MCF 10A (cell line): ENCODE measurements around the gene MPZL1. TPM values are rescaled to one million over a fixed set of nuclear protein-coding genes. Genes with fewer than 3 reads are reported as not detected.

Source experiments
- BruUV-seq: library from RNA; stranded (reverse); fragments of 400-500 nt; replicated peaks from 2 replicates; lab custom pipeline; 2021; lab: Mats Ljungman, UMichigan
- CTCF ChIA-PET: fragments of 300-600 bp; sonication (Branson Sonifier 250); formaldehyde crosslinking; extraction: SDS; loops from one replicate; lab custom pipeline; 2021; ENCODE audit warnings: antibody characterized with exemption, inconsistent platforms; lab: Yijun Ruan, JAX
- POLR2A ChIA-PET: fragments of 300-600, 350-650 bp; sonication (Branson Sonifier 250); formaldehyde crosslinking; extraction: SDS; loops from one replicate; lab custom pipeline; 2020; ENCODE audit warnings: antibody characterized with exemption, inconsistent platforms; lab: Yijun Ruan, JAX
- DNase-seq: peaks from one replicate; pipeline ENCODE4 v3.0.0-alpha.2; 2018; ENCODE audit not compliant: unreplicated experiment
- H3K27ac Mint-ChIP-seq: one replicate; pipeline ENCODE4 v1.8.0; 2022; ENCODE audit warnings: mild to moderate bottlenecking, low read depth, mixed read lengths; ENCODE audit not compliant: unreplicated experiment
- H3K27me3 Mint-ChIP-seq: one replicate; pipeline ENCODE4 v1.8.0; 2022; ENCODE audit warnings: mixed read lengths; ENCODE audit not compliant: insufficient read depth, unreplicated experiment
- H3K36me3 Mint-ChIP-seq: one replicate; pipeline ENCODE4 v1.8.0; 2022; ENCODE audit warnings: mild to moderate bottlenecking, moderate library complexity, mixed read lengths; ENCODE audit not compliant: insufficient read depth, unreplicated experiment
- H3K4me1 Mint-ChIP-seq: one replicate; pipeline ENCODE4 v1.8.0; 2022; ENCODE audit warnings: mixed read lengths; ENCODE audit not compliant: insufficient read depth, unreplicated experiment
- H3K4me3 Mint-ChIP-seq: one replicate; pipeline ENCODE4 v1.8.0; 2022; ENCODE audit warnings: mild to moderate bottlenecking, moderate library complexity, mixed read lengths; ENCODE audit not compliant: unreplicated experiment
- H3K9me3 Mint-ChIP-seq: one replicate; pipeline ENCODE4 v1.8.0; 2022; ENCODE audit warnings: mixed read lengths; ENCODE audit not compliant: unreplicated experiment
- intact Hi-C: fragments of 100-400 bp; cut with micrococcal nuclease; formaldehyde crosslinking; loops from 2 replicates; pipeline ENCODE4 v1.14.1; 2022
- total RNA-seq: library from RNA; stranded (reverse); gene quantifications from 2 replicates; pipeline ENCODE4 v1.2.3, GENCODE V29; 2022
- TF ChIP-seq, protein P1 (sequence below): fragments of 200-600 bp; IDR thresholded peaks from one replicate; pipeline ENCODE4 v1.8.0; 2022; ENCODE audit warnings: antibody characterized with exemption, mild to moderate bottlenecking; ENCODE audit not compliant: unreplicated experiment

The MPZL1 gene
- total RNA-seq, 1 experiment from 2014 or later: 169 TPM

DNA sequence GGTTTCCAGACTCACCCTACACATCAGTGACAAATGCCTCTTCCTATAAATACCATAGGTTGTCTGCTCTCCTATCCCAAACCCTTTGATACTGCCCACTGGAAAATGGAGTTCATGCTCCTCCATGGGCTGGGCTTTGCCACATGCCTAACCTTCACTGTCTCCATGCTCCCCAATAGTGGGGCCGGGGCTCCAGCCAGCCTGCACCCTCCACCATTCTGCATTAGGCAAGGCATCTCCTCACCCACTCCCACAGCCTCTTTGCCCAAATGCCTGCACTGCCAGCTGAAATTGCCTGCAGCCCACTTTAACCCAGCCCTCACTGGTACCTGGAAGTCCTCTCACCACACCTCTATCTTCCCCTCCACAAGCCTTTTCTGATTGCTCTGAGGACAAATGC lies 18.2 kb upstream of the MPZL1 start:
- intact Hi-C loops: no loop called here
- no TSS peak for BruUV-seq
- no peak overlapping the region for H3K27ac Mint-ChIP-seq
- no peak overlapping the region for H3K4me3 Mint-ChIP-seq
- no peak for DNase-seq
- H3K27me3 Mint-ChIP-seq: peaks cover 21% of the 10 kb centered on the region
- no peaks in the 10 kb centered on the region for H3K36me3 Mint-ChIP-seq
- POLR2A ChIA-PET: interaction anchor here (2.2 kb wide), 1 partner anchor 10 kb away, joined by 12 read pairs; no protein-coding TSS in a partner anchor
- H3K9me3 Mint-ChIP-seq: no peaks in the 10 kb centered on the region
- TF ChIP-seq, protein P1, sequence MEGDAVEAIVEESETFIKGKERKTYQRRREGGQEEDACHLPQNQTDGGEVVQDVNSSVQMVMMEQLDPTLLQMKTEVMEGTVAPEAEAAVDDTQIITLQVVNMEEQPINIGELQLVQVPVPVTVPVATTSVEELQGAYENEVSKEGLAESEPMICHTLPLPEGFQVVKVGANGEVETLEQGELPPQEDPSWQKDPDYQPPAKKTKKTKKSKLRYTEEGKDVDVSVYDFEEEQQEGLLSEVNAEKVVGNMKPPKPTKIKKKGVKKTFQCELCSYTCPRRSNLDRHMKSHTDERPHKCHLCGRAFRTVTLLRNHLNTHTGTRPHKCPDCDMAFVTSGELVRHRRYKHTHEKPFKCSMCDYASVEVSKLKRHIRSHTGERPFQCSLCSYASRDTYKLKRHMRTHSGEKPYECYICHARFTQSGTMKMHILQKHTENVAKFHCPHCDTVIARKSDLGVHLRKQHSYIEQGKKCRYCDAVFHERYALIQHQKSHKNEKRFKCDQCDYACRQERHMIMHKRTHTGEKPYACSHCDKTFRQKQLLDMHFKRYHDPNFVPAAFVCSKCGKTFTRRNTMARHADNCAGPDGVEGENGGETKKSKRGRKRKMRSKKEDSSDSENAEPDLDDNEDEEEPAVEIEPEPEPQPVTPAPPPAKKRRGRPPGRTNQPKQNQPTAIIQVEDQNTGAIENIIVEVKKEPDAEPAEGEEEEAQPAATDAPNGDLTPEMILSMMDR: no peak
- CTCF ChIA-PET: interaction anchor here (0.5 to 6.2 kb wide), 7 partner anchors 9 to 102 kb away, joined by 3 to 49 read pairs (median 5); no protein-coding TSS in a partner anchor
- no peaks in the 10 kb centered on the region for H3K4me1 Mint-ChIP-seq

DNA sequence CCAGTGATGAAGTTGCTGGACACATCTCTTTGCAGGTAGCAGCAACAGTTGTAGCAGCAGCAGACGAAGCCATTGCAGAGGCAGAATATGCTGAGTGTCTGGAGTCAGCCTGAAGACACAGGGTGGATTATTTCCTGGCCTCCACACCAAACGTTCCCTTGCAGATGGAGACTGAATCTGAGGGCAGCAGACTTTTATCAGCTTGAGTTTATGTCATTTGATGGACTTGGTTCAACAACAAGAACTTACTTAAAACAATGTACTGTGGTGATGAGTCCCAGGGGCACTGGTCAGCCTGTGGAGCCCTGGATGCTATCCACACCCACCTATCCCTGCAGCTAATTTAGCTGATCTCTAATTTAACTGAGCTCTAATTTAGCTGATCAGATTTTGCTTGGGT lies 17.1 kb upstream of the MPZL1 start:
- Mint-ChIP-seq H3K36me3 (no peaks in the 10 kb centered on the region), H3K4me1 (no peaks in the 10 kb centered on the region), H3K4me3 (no peak overlapping the region), H3K9me3 (no peaks in the 10 kb centered on the region), H3K27me3 (peaks cover 21% of the 10 kb centered on the region), H3K27ac (no peak overlapping the region)
- no TSS peak for BruUV-seq
- CTCF ChIA-PET: interaction anchor here (0.6 to 6.2 kb wide), 13 partner anchors 9 to 381 kb away, joined by 3 to 49 read pairs (median 4); no protein-coding TSS in a partner anchor
- DNase-seq: no peak
- TF ChIP-seq, protein P1: no peak
- intact Hi-C loops: no loop called here
- POLR2A ChIA-PET: interaction anchor here (2.2 kb wide), 1 partner anchor 9 kb away, joined by 12 read pairs; no protein-coding TSS in a partner anchor

DNA sequence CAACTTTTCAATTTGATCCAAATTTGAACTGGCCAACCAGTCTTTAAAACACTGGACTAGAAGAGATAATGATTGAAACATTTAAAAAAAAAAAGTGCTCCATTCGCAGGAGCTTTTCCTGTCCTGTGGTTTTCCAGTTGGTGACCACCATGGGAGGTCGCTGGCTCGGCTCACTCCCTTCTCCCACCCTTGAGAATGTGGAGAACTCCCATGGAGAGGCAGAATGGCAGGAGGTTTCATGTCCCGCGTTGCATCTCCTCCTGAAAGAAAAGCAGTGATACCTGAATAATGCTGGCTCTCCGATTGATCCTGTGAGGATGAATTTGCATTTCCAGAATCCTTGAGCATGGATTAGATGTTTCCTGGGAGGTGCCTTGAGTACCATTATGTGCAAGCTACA lies 16.5 kb upstream of the MPZL1 start:
- peaks cover 21% of the 10 kb centered on the region for H3K27me3 Mint-ChIP-seq
- no peaks in the 10 kb centered on the region for H3K36me3 Mint-ChIP-seq
- no TSS peak for BruUV-seq
- POLR2A ChIA-PET: interaction anchor here (0.6 to 2.2 kb wide), 3 partner anchors 8 to 231 kb away, joined by 3 to 12 read pairs (median 4); no protein-coding TSS in a partner anchor
- H3K27ac Mint-ChIP-seq: no peak overlapping the region
- TF ChIP-seq, protein P1: no peak
- no peaks in the 10 kb centered on the region for H3K4me1 Mint-ChIP-seq
- intact Hi-C loops: no loop called here
- no peaks in the 10 kb centered on the region for H3K9me3 Mint-ChIP-seq
- DNase-seq: no peak
- CTCF ChIA-PET: interaction anchor here (0.6 to 6.2 kb wide), 15 partner anchors 8 to 380 kb away, joined by 3 to 49 read pairs (median 4); partner anchors contain the start of gene CREG1
- no peak overlapping the region for H3K4me3 Mint-ChIP-seq

DNA sequence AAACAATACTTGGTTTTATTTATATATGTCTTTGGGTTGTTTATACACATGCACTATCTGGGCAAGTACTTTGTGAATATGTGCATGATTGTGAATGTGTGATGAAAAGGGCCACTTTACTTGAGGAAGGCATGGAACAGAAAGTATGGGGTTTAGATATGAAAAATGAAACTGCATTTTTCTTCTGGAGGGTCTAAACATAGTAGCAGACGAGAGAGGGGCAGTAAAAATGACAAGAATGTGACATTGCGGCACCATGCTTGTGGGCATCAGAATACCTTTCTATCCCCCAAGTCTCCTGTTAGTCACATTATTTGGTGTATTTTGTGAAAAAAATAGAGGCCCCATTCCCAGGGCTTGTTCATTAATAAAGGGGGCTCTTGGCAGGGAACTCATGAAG lies 15.4 kb upstream of the MPZL1 start:
- no TSS peak for BruUV-seq
- no peak for DNase-seq
- intact Hi-C loops: no loop called here
- CTCF ChIA-PET: interaction anchor here (0.7 to 6.2 kb wide), 10 partner anchors 8 to 153 kb away, joined by 3 to 49 read pairs (median 5); partner anchors contain the start of gene CREG1
- TF ChIP-seq, protein P1: no peak
- Mint-ChIP-seq H3K36me3 (no peaks in the 10 kb centered on the region), H3K9me3 (no peaks in the 10 kb centered on the region), H3K4me3 (no peak overlapping the region), H3K27ac (no peak overlapping the region), H3K27me3 (peaks cover 21% of the 10 kb centered on the region), H3K4me1 (no peaks in the 10 kb centered on the region)
- POLR2A ChIA-PET: interaction anchor here (0.6 to 0.7 kb wide), 2 partner anchors 8 to 141 kb away, joined by 3 read pairs; no protein-coding TSS in a partner anchor
